Stomach (tissue), 4 donors: ENCODE data around the gene ITK.

Experiments
- EP300 ChIP-seq: sonication (generic); formaldehyde crosslinking; IDR thresholded peaks from one replicate; pipeline ENCODE4 v1.6.1; 2017; ENCODE audit warnings: antibody characterized with exemption
- TF ChIP-seq, protein P1 (sequence below), 7 experiments: fragments of 450-650 bp in 4 of 7; fragments of 200-600 bp in 3 of 7; sonication (generic) in 3 of 7; IDR thresholded peaks; one replicate each; pipeline ENCODE4 v1.5.1; 2016 to 2019; ENCODE audit warnings: antibody characterized with exemption in 7 of 7, control low read depth in 2 of 7, mild to moderate bottlenecking in 1 of 7

DNA sequence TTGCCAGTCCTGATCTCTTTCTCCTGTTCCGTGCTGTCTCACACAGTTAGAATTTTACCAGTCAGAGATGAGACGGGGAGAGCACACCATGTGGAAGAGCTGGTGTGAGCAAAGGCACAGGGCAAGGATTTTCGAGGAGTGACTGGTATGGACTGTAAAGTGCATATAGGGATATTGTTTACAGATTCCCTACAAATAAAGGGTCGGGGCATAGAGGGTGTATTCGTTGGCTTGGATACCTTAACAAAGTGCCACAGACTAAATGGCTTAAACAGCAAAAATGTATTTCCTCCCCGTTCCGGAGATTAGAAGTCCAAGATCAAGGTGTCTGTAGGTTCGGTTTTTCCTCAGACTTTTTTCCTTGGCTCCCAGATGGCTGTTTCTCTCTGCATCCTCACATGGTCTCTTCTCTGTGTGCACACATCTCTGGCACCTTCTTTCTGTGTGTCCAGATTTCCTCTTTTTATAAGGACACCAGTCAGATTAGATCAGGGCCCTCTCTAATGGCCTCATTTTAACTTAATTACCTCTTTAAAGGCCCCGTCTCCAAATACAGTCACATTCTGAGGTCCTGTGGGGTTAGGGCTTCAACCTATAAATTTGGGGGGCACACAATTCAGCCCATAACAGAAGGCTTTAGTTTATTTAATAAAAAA lies 108.7 kb downstream of the ITK start:
- TF ChIP-seq, protein P1, sequence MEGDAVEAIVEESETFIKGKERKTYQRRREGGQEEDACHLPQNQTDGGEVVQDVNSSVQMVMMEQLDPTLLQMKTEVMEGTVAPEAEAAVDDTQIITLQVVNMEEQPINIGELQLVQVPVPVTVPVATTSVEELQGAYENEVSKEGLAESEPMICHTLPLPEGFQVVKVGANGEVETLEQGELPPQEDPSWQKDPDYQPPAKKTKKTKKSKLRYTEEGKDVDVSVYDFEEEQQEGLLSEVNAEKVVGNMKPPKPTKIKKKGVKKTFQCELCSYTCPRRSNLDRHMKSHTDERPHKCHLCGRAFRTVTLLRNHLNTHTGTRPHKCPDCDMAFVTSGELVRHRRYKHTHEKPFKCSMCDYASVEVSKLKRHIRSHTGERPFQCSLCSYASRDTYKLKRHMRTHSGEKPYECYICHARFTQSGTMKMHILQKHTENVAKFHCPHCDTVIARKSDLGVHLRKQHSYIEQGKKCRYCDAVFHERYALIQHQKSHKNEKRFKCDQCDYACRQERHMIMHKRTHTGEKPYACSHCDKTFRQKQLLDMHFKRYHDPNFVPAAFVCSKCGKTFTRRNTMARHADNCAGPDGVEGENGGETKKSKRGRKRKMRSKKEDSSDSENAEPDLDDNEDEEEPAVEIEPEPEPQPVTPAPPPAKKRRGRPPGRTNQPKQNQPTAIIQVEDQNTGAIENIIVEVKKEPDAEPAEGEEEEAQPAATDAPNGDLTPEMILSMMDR (IDR thresholded peaks at IDR 0.05) = no peak
- no peak for TF ChIP-seq EP300
